Astrocyte of the cerebellum (primary cell): Measurements from ENCODE around the gene CCDC158.

Experiments used
- DNase-seq: peaks from one replicate; pipeline ENCODE4 v3.0.0-alpha.2; 2011; ENCODE audit warnings: low read depth
- H3K4me3 ChIP-seq: 2 replicates; pipeline ENCODE4 v1.5.1; 2011; ENCODE audit warnings: mild to moderate bottlenecking, low read depth, low read length, moderate library complexity
- in situ Hi-C: cut with HindIII; loops from 2 replicates; pipeline ENCODE4 v1.10.0; 2017; ENCODE audit warnings: low sequenced_read_pairs
- TF ChIP-seq, protein P1 (sequence below): IDR thresholded peaks from 2 replicates; pipeline ENCODE4 v1.5.1; 2012; ENCODE audit warnings: low read length, low read depth, moderate library complexity, mild to moderate bottlenecking; ENCODE audit errors: missing control alignments

The CCDC158 gene

DNA sequence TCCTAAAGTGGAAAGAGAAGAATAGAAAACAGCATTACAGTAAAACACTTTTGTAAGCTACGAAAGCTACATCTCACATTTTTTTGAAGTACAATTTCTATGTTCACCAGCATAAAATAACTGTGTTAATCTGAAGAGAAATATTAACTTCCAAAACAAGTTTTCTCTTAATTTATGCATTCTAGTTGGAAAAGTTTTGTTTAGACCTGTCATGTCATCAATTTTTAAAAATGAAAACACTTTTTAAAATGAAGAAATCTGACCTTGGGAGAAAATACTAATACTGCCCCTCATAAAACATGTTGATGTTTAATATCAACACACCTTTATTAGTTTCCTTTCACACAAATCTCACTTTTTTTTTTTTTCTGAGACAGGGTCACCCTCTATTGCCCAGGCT, 45.2 kb downstream of the CCDC158 start:
- TF ChIP-seq, protein P1, sequence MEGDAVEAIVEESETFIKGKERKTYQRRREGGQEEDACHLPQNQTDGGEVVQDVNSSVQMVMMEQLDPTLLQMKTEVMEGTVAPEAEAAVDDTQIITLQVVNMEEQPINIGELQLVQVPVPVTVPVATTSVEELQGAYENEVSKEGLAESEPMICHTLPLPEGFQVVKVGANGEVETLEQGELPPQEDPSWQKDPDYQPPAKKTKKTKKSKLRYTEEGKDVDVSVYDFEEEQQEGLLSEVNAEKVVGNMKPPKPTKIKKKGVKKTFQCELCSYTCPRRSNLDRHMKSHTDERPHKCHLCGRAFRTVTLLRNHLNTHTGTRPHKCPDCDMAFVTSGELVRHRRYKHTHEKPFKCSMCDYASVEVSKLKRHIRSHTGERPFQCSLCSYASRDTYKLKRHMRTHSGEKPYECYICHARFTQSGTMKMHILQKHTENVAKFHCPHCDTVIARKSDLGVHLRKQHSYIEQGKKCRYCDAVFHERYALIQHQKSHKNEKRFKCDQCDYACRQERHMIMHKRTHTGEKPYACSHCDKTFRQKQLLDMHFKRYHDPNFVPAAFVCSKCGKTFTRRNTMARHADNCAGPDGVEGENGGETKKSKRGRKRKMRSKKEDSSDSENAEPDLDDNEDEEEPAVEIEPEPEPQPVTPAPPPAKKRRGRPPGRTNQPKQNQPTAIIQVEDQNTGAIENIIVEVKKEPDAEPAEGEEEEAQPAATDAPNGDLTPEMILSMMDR, result no peak
- H3K4me3 ChIP-seq, result no peak overlapping the region
- DNase-seq, result no peak
- in situ Hi-C loops, result no loop called here

DNA sequence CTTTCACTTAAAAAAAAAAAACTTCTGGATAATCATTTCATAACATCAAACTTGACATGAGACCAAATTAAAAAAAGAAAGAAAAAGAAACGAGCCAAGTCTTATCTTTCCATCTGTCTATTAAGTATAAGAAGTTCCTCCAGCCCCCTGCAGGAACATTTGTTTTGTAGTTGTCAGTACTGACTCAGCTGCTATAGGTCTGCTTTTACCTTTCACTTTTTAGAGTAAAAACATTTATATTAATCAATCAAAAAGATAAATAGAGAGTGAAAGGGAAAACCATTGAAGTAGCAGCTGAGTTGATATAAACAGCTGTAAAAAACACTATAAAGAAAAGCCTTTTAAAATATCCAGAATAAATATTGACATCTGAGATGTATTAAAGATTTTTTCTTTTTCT, 46.1 kb downstream of the CCDC158 start:
- TF ChIP-seq, protein P1, result no peak
- in situ Hi-C loops, result loop anchor here (5.0 kb wide), 1 partner anchor 47 kb away; no protein-coding TSS in a partner anchor
- no peak overlapping the region for H3K4me3 ChIP-seq
- DNase-seq, result no peak

GRCh38 chr4:76373919-76374552, 46.9 kb downstream of the CCDC158 start:
- no peak for DNase-seq
- TF ChIP-seq, protein P1, result no peak
- in situ Hi-C loops, result loop anchor here (5.0 kb wide), 1 partner anchor 47 kb away; no protein-coding TSS in a partner anchor
- H3K4me3 ChIP-seq, result no peak overlapping the region

GRCh38 chr4:76366737-76367136, 54.2 kb downstream of the CCDC158 start:
- H3K4me3 ChIP-seq, result no peak overlapping the region
- TF ChIP-seq, protein P1, result no peak
- no peak for DNase-seq
- in situ Hi-C loops, result no loop called here

- in situ Hi-C loops, result no loop called here
- no peak for DNase-seq
- no peak overlapping the region for H3K4me3 ChIP-seq
- TF ChIP-seq, protein P1, result no peak
These were observed 55.3 kb downstream of the CCDC158 start for GRCh38 chr4:76365636-76366035.

DNA sequence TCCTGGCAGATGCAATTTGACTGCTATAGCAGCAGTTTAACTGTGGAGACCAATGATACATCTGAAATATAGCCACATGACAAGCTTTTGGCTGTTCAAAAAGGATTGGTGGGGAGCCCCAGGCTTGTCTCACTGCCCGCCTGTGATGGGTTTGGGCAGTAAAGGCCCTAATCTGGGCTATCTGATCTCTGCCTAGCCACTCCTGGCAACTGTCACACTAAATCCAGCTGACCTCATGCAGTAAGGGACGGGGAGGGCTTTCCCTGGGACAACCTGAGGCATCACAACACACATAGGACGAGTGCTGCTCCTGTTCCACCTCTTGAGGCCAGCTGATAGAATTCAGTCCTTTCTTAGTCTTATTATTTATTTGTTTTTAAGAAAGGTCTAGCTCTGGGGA, 56.2 kb downstream of the CCDC158 start:
- DNase-seq, result no peak
- in situ Hi-C loops, result no loop called here
- H3K4me3 ChIP-seq, result no peak overlapping the region
- TF ChIP-seq, protein P1, result no peak
